ENCODE measurements around the gene ZG16B.

Gene ZG16B

GRCh38 chr16:2836646-2837508, 6.8 kb downstream of the ZG16B start:
- no peak overlapping the region for H3K4me3 ChIP-seq (ENCODE audit: extremely low read depth, insufficient read depth, low read length, poor library complexity, severe bottlenecking)
- 81 to 95% methylated on average over 7 to 10 of the region's 13 CpGs for WGBS, 2 experiments (ENCODE audit: insufficient coverage in 2 of 2)
- H3K4me1 ChIP-seq (ENCODE audit: control insufficient read depth, insufficient read depth, low read length, poor library complexity, severe bottlenecking) = peaks cover 15% of the 10 kb centered on the region
- no peaks in the 10 kb centered on the region for H3K9me3 ChIP-seq (ENCODE audit: control insufficient read depth, low read length)
- H3K27ac ChIP-seq (ENCODE audit: low read depth, low read length, severe bottlenecking) = no peak overlapping the region
- no peaks in the 10 kb centered on the region for H3K36me3 ChIP-seq (ENCODE audit: control insufficient read depth, insufficient read depth, low read length)

DNA sequence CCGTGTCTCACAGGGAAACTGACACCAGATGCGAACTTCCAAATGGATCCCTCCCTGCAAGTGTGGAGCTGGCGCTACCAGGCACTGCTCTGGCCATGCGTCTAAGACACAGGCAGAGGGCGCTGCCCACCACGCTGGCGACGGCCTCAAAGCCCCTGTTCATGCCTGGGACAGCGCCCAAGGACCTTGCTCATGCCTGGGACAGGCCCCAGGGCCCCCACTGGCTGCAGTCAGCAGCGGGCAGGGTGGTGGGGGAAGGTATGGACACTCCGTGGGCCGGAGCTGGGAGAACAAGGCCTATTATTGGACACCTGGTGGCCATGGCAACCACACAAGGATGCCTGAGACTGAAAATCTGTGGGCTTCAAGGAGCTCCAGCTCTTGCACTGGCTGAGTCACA, 8.8 kb downstream of the ZG16B start:
- Histone ChIP-seq H3K36me3 (ENCODE audit: control insufficient read depth, insufficient read depth, low read length) (no peaks in the 10 kb centered on the region), H3K27ac (ENCODE audit: low read depth, low read length, severe bottlenecking) (no peak overlapping the region), H3K9me3 (ENCODE audit: control insufficient read depth, low read length) (no peaks in the 10 kb centered on the region), H3K4me3 (ENCODE audit: extremely low read depth, insufficient read depth, low read length, poor library complexity, severe bottlenecking) (no peak overlapping the region), H3K4me1 (ENCODE audit: control insufficient read depth, insufficient read depth, low read length, poor library complexity, severe bottlenecking) (peaks cover 15% of the 10 kb centered on the region)
- 10 to 11% methylated on average over 11 to 12 of the region's 12 CpGs for WGBS, 2 experiments (ENCODE audit: insufficient coverage in 2 of 2)

- Histone ChIP-seq H3K36me3 (ENCODE audit: control insufficient read depth, insufficient read depth, low read length) (no peaks in the 10 kb centered on the region), H3K9me3 (ENCODE audit: control insufficient read depth, low read length) (no peaks in the 10 kb centered on the region), H3K4me3 (ENCODE audit: extremely low read depth, insufficient read depth, low read length, poor library complexity, severe bottlenecking) (no peak overlapping the region), H3K27ac (ENCODE audit: low read depth, low read length, severe bottlenecking) (no peak overlapping the region), H3K4me1 (ENCODE audit: control insufficient read depth, insufficient read depth, low read length, poor library complexity, severe bottlenecking) (peaks cover 15% of the 10 kb centered on the region)
- 86 to 88% methylated on average over 10 to 13 of the region's 15 CpGs for WGBS, 2 experiments (ENCODE audit: insufficient coverage in 2 of 2)
Measured at GRCh38 chr16:2839650-2840450, 9.7 kb downstream of the ZG16B start.

DNA sequence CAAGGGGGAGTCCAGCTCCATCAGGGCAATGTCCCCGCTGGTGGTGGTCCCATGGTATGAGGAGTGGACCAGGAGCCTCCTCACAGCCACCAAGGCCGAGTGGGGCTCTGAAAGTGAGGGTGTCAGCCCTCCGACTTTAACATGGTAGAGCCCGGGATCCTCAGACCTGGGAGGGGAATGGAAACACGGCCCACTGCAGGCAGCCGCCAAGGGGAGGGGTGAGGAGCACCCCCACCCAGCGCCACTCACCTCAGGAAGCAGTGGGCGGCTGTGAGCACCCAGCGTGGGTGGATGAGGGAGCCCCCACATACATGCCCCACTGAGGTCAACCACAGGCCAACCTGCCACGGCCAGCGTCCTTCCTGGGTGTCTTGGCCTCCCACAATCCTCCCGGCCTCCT, 10.8 kb downstream of the ZG16B start:
- Histone ChIP-seq H3K27ac (ENCODE audit: low read depth, low read length, severe bottlenecking) (no peak overlapping the region), H3K4me3 (ENCODE audit: extremely low read depth, insufficient read depth, low read length, poor library complexity, severe bottlenecking) (no peak overlapping the region), H3K36me3 (ENCODE audit: control insufficient read depth, insufficient read depth, low read length) (no peaks in the 10 kb centered on the region), H3K4me1 (ENCODE audit: control insufficient read depth, insufficient read depth, low read length, poor library complexity, severe bottlenecking) (peaks cover 6% of the 10 kb centered on the region), H3K9me3 (ENCODE audit: control insufficient read depth, low read length) (no peaks in the 10 kb centered on the region)
- 92 to 96% methylated on average over 7 to 8 of the region's 12 CpGs for WGBS, 2 experiments (ENCODE audit: insufficient coverage in 2 of 2)

DNA sequence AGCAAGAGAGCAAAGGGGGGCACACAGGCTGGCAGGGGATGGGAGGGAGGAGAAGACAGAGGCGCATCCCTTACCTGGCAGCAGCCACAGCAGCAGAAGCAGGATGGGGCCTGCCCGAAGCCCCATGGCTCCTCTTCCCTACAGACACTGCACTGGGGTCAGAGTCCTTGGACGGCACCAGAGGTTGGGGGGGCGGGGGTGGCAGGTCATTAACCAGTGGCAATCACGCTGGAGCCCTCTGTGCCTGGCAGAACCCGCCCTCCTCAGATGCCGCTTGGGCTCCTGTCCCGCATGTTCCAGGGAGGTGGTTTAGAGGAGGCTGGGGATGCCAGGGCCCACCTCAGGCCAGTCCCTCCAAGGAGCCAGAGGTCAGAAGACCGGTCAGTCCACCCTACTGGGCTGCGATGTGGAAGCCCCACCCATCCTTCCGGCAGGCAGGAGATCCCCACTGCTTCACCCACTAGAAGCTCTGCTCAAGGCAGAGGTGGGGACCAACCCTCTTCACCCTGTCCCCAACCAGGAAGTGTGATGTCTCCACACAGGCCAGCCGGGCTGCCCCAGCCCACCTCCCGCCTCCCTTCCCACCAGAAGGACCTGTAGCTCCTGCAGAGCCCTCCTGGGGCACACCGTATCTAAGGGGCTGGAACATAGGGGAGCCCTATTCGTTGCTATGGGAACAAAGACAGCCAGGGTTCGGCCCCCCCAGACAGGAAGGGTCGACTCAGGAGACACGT, 11.7 kb downstream of the ZG16B start:
- 85 to 91% methylated on average over 12 to 17 of the region's 18 CpGs for WGBS, 2 experiments (ENCODE audit: insufficient coverage in 2 of 2)
- Histone ChIP-seq H3K27ac (ENCODE audit: low read depth, low read length, severe bottlenecking) (no peak overlapping the region), H3K9me3 (ENCODE audit: control insufficient read depth, low read length) (no peaks in the 10 kb centered on the region), H3K36me3 (ENCODE audit: control insufficient read depth, insufficient read depth, low read length) (no peaks in the 10 kb centered on the region), H3K4me1 (ENCODE audit: control insufficient read depth, insufficient read depth, low read length, poor library complexity, severe bottlenecking) (no peaks in the 10 kb centered on the region), H3K4me3 (ENCODE audit: extremely low read depth, insufficient read depth, low read length, poor library complexity, severe bottlenecking) (no peak overlapping the region)

DNA sequence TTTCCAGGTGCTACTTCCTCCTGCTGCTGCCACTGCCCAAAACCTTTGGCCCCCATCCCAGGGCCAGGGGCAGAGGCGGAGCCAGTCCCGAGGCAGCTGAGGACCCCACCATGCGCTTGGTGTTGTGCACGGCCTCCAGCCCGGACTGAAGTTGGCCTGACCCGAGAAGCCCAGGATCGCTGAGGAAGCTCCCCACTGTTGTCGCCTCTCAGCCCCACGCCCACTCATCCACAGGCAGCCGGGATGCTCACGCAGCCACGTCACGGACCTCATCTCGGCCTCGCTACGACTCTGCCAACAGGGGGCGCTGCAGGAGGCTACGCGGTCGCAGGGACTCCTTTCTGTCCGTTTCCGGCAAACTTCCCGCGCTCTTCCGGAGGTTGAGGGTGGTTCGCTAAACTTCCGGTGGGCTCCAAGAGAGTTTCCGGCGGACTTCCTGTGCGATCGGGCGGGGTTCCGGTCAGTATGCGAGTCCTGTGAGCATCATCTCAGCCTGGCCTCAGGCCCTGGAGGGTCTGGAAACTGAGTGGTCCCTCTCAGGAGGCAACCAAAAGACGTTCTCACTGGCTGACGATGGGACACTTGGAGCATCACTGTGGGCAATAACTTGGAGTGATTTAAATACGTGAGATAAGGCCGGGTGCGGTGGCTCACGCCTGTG, 12.4 kb downstream of the ZG16B start:
- H3K9me3 ChIP-seq (ENCODE audit: control insufficient read depth, low read length) = no peaks in the 10 kb centered on the region
- H3K4me3 ChIP-seq (ENCODE audit: extremely low read depth, insufficient read depth, low read length, poor library complexity, severe bottlenecking) = no peak overlapping the region
- H3K36me3 ChIP-seq (ENCODE audit: control insufficient read depth, insufficient read depth, low read length) = no peaks in the 10 kb centered on the region
- 76% methylated on average over 39 to 40 of the region's 40 CpGs for WGBS, 2 experiments (ENCODE audit: insufficient coverage in 2 of 2)
- no peak overlapping the region for H3K27ac ChIP-seq (ENCODE audit: low read depth, low read length, severe bottlenecking)
- H3K4me1 ChIP-seq (ENCODE audit: control insufficient read depth, insufficient read depth, low read length, poor library complexity, severe bottlenecking) = no peaks in the 10 kb centered on the region

- 91 to 92% methylated on average over 7 to 8 of the region's 8 CpGs for WGBS, 2 experiments (ENCODE audit: insufficient coverage in 2 of 2)
- Histone ChIP-seq H3K9me3 (ENCODE audit: control insufficient read depth, low read length) (no peaks in the 10 kb centered on the region), H3K4me3 (ENCODE audit: extremely low read depth, insufficient read depth, low read length, poor library complexity, severe bottlenecking) (no peak overlapping the region), H3K27ac (ENCODE audit: low read depth, low read length, severe bottlenecking) (no peak overlapping the region), H3K4me1 (ENCODE audit: control insufficient read depth, insufficient read depth, low read length, poor library complexity, severe bottlenecking) (no peaks in the 10 kb centered on the region), H3K36me3 (ENCODE audit: control insufficient read depth, insufficient read depth, low read length) (no peaks in the 10 kb centered on the region)
Measured at GRCh38 chr16:2843526-2843925, 13.4 kb downstream of the ZG16B start.

DNA sequence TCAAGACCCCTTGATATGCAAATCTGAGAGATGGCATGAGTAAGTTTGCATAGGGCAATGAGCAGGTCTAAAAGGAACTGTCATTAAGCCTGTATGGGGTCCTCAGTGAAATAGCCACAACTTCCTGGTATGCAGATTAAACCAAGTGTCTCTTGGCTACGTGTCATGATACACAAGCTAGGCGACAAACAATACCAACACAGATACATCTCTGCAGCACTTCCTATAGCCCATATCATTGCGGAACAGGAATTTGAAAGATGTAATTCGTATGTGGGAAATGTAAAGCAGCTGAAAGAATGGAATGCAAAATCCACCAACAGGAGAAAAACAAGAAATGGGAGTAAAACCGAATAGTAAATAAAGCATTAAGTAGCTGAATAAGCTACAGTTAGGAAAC, 15.0 kb downstream of the ZG16B start:
- H3K27ac ChIP-seq (ENCODE audit: low read depth, low read length, severe bottlenecking) = no peak overlapping the region
- H3K4me3 ChIP-seq (ENCODE audit: extremely low read depth, insufficient read depth, low read length, poor library complexity, severe bottlenecking) = no peak overlapping the region
- H3K4me1 ChIP-seq (ENCODE audit: control insufficient read depth, insufficient read depth, low read length, poor library complexity, severe bottlenecking) = no peaks in the 10 kb centered on the region
- H3K9me3 ChIP-seq (ENCODE audit: control insufficient read depth, low read length) = no peaks in the 10 kb centered on the region
- WGBS, 2 experiments (ENCODE audit: insufficient coverage in 2 of 2) = 77 to 93% methylated on average over 3 of the region's 5 CpGs
- H3K36me3 ChIP-seq (ENCODE audit: control insufficient read depth, insufficient read depth, low read length) = no peaks in the 10 kb centered on the region

DNA sequence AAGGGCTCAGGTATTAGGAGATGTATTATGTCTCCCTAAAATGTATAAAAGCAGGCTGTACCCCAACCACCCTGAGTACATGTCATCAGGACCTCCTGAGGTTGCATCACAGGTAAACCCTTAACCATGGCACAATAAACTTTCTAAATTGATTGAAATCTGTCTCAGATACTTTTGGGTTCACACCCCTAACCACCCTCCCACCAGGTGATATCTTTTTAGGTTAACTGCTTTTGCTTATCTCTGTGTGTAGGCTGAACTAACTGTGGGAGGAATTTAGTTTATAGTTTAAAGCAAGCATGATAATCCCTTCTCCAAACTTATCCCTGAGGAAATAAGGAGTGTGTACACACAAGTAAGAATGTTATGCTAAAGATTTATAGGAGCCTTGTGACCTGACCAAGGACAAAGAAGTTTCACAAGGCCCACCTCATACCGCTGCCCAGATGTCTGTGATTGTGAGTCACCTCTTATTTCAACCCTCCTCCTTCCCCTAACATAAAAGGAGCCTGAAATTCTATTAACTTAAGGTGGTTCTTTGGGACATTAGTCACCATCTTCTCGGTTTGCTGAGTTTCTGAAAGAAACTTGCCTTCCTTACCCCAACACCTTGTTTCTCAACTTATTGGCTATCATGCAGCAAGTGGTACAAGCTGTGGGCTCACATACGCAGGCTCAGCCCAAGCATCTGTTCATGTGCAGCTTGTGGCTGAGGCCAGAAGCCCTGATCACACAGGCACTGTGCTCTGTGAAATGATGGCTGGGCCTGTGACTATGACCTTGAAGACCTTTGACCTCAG, 16.6 kb downstream of the ZG16B start:
- no peaks in the 10 kb centered on the region for H3K9me3 ChIP-seq (ENCODE audit: control insufficient read depth, low read length)
- no peak overlapping the region for H3K4me3 ChIP-seq (ENCODE audit: extremely low read depth, insufficient read depth, low read length, poor library complexity, severe bottlenecking)
- H3K36me3 ChIP-seq (ENCODE audit: control insufficient read depth, insufficient read depth, low read length) = no peaks in the 10 kb centered on the region
- no peak overlapping the region for H3K27ac ChIP-seq (ENCODE audit: low read depth, low read length, severe bottlenecking)
- no peaks in the 10 kb centered on the region for H3K4me1 ChIP-seq (ENCODE audit: control insufficient read depth, insufficient read depth, low read length, poor library complexity, severe bottlenecking)
- 67 to 77% methylated on average over 2 to 3 of the region's 3 CpGs for WGBS, 2 experiments (ENCODE audit: insufficient coverage in 2 of 2)

All from mesodermal cell (in vitro differentiated cells).